MV-4-11 (cell line): ENCODE results near the gene SMC1B.
A peak's percentile ranks its signal among the peaks of the same experiment; 100 is the strongest.
"Not testable (repeated sequence)": the region's sequence is repeated elsewhere in the genome, so short reads cannot be mapped to it uniquely, and the experiment has no call there.

ENCODE experiments used
- DNase-seq: peaks from one replicate; lab custom pipeline; 2025; lab: John Stamatoyannopoulos, UW

The SMC1B gene

DNA sequence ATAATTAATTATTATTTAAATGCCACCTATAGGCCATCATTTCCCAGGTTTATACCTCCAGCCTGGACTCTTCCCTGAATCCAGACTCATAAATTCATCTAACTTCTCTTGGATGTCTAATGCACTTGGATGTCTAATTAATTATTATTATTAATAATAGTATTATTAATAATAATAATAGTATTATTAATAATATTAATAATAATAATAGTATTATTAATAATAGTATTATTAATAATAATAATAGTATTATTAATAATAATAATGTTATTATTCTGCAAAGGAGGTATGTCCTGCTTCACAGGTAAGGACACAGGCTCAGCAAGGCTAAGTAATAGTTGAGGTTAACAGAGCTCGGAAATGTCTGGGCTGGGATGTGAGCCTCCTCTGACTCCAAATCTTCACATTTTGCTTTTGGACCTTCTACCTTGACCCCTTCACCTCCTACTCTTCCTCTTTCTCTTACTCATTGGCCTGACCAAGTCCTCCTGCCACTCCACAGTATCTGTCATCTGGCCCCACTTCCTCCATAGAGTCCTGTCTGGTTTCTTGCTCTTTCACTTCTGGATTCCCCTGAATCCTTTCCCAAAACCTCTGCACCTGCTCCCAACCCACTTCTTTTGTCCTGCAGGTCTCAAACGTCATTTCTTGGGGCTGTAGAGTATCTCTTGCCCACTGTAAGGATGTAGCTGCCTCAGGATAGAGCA lies 8.1 kb upstream of the SMC1B start:
- peak; percentile 91 for DNase-seq

GRCh38 chr22:45420539-45420938 lies 7.1 kb upstream of the SMC1B start:
- DNase-seq = no peak

DNA sequence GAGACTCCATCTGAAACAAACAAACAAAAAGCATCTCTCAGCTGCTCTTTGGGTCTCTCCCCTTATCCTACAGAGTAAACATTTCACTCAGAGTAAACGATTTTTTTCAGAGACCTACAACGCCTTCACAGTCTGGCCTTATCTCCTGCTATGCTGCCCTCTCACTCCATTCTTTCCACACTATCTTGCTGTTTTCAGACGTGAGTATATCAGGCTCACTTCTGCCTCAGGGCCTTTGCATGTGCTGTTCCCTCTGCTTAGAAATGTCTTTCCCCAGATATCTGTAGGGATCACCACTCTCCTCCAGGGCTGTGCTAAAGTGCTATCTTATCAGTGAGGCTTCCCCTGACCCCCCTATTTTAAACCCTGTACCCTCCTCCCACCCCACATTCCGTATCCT lies 6.6 kb upstream of the SMC1B start:
- no peak for DNase-seq

- no peak for DNase-seq
Measured at GRCh38 chr22:45418770-45419138, 5.4 kb upstream of the SMC1B start.

GRCh38 chr22:45418056-45418769 lies 4.8 kb upstream of the SMC1B start:
- no peak for DNase-seq

- DNase-seq = no peak
Measured at GRCh38 chr22:45413013-45413367, 409 bp downstream of the SMC1B start.

DNA sequence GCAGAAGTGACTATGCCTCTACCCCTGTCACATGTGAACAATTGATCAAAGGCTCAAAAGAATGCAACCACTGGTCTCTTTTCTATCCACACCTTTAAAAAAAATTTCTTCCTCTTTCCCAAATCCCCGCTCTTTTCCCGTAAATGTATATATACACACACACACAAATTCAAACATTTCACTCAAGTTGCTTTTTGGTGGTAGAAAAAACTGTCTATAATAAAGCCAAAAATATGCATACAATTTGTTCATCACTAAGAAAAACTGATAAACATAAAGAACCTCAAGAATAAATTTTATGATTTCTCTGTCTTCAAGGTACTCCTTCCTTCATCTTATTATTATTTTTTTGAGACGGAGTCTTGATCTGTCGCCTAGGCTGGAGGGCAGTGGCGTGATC lies 5.6 kb downstream of the SMC1B start:
- no peak for DNase-seq

DNA sequence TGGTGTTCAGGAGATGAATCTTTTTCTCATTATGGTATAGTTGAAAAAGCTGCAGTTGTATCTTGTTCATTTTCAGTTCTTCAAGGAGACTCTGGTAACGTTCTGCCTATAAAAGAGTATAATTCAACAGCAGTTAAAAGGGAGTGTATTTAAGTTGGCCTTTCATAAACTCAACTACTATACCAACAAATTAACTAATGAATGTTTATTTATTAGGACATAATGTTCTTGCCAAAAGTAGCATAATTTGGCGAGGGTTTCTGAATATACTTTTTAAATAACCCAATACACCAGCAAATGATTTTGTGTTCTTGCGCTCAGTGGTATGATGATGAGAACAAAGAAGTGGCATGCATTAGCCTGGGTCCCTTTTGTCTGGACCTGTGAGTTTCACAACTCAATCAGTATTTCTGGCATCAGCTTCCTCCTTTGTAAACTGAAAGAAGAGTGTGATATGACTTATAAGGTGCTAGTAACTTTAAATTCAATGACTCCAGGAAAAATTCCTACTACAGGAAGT lies 10.9 kb downstream of the SMC1B start:
- peak; percentile 41 for DNase-seq

DNA sequence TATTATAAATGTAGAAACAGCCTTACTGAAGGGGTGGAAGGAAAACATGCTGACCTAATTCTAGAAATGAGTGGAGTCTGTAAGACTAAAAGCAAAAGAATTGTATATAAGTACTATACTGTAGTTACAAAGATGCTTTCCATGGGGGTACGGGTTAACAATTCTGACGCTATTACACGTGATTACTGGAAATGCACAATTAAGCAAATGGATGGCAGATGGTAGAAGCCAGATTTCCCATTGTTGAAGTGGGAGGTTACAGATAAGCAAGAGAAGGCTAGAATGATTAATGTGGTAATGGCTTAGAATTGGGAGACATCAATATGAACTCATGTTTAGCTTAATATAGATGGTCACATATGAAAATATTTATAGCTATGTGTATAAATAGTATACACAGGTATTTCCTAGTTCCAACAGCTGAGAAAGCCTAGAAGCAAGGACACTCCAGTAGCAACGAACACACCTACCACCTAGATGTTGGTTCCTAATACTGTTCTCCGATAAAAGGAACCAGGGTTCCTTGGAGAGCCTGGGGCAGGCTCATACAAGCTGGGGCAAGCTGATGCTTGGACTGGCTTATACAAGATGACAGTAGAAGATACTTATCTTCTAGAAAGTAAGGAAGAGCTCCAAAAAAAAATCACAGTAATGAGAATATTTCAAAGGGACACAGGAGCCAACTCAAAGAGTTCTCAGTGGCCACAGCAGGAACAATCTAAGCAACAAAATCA lies 13.5 kb downstream of the SMC1B start:
- DNase-seq = no peak

DNA sequence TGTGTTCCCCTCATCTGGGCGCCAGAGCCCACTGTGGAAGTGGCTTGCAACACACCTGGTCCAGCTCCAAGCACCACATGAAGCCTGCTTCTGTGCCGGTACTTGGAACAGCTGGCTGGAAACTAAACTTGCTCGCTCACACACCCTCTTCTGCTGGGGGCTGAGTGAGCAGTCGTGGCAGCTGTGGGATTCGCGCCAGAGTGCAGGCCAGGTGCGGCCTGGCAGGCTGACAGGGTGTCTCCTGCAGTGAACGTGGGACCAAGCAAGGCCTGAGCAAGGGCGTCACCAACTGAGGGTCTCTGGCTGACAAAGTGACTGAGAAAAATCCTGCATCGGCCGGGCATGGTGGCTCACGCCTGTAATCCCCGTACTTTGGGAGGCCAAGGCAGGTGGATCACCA lies 15.2 kb downstream of the SMC1B start:
- DNase-seq = no peak

DNA sequence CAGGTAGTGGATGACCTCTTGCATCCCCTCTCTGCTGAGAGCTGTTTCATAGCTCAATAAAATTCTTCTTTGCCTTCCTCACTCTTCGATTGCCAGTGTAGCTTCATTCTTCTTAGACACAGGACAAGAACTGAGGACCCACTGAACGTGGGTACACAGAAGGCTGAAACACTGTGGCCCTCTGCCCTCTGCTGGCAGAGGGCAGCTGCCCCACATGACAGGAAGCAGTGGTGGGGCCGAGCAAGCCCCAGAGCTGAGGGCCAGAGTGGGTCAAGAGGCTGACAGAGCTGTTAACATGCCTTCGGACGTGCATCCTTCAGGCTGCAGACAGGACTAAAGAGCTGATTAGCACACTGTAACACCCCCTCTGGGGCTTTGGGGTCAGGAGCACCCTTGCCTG lies 15.6 kb downstream of the SMC1B start:
- DNase-seq = peak; percentile 12

DNA sequence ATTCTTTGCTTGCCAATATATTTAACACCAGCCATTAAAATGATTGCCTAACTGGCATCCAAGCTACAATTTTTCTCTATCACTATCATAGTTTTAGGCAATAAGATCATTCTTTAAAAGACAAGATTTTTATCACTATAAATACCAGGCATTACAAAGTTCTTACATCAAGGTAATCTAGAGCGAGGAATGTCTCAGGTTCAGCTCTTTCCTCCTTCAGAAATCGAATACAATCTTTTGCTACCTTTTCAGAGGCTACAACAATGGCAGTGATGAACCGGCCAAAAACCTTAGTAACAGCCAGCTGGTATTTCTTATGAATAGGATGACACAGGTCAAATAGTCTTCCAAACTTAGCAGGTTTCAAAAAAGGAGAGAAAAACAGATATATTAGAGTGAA lies 23.9 kb downstream of the SMC1B start:
- no peak for DNase-seq

DNA sequence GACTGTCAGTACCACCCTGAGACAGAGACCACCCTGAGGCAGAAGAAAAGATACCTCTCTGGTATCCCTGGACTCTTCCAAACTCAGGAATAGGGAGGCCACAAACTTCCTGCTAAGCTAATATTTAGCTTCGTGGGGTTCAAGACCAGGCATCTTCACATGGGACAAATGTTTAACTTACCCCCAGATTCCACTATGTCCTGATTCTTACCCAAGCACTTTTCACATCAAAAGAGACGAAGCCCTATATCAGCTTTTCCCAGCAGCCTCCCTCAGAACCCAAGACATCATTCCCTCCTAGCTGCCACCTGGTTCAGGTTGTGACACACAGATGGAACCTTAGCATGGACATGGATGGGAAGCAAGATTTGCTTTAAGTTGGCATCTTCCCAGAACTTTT lies 32.1 kb downstream of the SMC1B start:
- no peak for DNase-seq

GRCh38 chr22:45376703-45377102 lies 36.7 kb downstream of the SMC1B start:
- peak; percentile 79 for DNase-seq

GRCh38 chr22:45376009-45376408 lies 37.4 kb downstream of the SMC1B start:
- no peak for DNase-seq

DNA sequence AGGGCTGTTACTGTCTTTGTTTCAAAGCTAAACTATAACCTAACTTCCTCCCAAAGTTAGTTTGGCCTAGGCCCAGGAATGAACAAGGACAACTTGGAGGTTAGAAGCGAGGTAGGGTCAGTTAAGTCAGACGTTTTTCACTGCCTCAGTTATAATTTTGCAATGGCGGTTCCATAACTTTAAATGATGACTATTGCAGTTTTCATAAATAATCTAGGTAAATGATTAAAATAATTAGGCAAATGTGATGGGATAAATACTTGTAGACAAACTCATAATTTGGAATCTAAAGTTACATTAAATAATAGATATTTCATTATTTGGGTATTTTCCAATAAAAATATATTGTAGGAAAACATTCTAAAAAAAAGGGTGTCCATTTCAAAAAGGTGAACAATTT lies 39.8 kb downstream of the SMC1B start:
- not testable (repeated sequence) for DNase-seq

DNA sequence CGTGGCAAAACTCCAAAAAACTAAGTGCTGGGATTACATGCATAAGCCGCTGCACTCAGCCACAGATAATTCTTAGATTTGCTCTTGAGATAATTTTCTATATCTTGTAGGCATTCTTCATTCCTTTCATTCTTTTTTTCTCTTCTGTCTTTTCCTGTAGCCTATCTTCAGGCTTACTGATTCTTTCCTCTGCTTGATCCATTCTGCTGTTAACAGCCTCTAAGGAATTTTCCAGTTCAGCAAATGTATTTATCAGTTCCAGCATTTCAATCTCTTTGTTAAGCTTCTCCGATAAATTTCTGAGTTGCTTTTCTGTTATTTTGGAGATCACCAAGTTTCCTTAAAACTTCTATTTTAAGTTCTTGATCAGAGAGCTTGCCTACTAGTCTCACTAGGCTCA lies 46.7 kb downstream of the SMC1B start:
- no peak for DNase-seq

DNA sequence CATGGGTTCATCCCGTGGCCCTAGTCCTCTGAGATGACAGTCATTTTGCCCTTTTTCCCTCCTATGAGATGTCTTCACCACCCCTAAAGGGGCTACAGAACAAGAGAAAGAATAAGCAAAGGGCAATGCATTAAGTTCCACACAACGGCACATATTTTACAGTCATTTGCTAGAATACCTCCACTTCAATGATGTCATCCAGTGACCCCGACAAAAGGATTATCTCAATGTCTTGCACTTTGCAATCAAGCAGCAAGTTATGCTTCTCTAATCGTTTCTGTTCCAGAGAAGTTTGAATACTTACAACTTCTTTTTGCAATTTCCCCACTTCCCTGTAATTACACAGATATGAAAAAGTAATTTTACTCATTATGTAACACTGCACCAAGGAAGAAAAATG lies 53.8 kb downstream of the SMC1B start:
- no peak for DNase-seq

DNA sequence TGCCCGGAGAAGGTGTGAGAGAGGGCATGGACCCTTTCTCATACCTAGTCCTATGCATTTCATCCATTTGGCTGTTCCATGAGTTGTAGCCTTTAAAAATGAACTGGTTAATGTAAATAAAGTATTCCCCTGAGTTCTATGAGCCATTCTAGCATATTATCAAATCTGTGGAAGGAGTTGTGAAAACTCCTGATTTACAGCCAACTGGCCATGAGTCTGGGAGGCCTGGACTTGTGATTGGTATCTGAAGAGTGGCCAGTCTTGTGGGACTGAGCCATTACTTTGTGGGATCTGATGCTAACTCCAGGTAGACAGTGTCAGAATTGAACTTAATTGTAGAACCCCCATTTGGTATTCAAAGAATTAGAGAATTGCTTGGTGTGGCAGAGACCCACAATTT lies 55.3 kb downstream of the SMC1B start:
- DNase-seq = no peak

DNA sequence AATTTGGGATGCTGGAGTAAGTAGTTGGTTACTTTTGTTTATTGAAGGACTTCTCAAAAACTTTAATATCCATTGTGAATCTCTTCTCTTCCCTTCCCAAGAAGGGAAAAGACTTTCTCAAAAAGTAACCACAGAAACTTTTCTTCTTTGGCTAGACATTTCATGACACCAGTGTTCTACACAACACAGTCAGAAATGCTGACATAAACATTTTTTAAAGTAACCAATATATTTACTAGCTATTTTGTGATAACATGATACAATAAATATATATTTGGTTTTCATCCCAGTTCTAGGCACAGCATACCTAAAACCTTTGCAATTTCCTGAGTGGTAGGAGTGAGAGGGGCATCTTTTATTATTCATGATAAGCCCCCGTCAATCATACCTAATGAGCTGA lies 55.9 kb downstream of the SMC1B start:
- no peak for DNase-seq

DNA sequence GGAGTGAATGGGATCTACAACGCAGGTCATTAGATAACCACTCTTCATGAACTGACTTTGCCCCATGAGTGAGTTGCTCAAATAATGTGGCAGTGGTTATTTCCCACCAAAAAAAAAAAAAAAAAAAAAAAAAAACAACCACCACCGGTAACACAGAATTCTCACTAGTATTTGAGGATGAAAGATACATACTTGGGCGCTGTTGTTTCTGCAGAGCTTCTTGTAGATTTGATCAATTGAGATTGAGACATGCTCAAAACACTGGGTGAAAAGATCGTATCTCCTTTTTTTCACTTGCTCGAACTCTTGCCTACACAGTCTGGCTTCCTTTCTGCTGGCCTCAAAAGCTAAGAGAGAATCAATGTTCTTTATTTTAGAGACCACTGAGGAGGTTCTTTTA lies 59.6 kb downstream of the SMC1B start:
- DNase-seq = no peak

- not testable (repeated sequence) for DNase-seq
Measured at GRCh38 chr22:45352757-45353156, 60.6 kb downstream of the SMC1B start.

DNA sequence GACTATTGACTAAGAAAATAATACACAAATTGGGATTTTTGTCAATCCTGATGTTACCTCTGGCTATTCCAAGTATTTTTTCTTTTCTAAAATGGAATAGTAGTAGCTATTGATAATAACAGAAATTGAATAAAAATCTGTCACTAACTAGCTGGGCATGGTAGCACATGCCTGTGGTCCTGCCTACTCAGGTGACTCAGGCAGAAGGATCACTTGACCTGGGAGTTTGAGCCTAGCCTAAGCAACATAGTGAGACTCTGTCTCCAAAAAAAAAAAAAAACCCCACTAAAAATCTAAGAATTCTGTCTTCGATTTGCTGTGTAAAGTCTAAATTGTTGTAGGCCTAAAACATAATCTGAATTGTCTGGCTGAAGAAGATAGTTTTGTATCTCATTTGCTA lies 61.4 kb downstream of the SMC1B start:
- no peak for DNase-seq
